ENCODE data around the gene CRBN. TPM values are rescaled to one million over a fixed set of nuclear protein-coding genes. Genes with fewer than 3 reads are reported as not detected.
A peak's percentile ranks its signal among the peaks of the same experiment; 100 is the strongest.

Gene CRBN
- total and polyA plus RNA-seq, 9 of the 15 experiments (the other 6 are each of a cell fraction or from before 2014, with no cell fraction given): 40.8 to 331 (median 57.4) TPM

GRCh38 chr3:3149560-3149959 lies 29.9 kb downstream of the CRBN start:
- Histone ChIP-seq H2AFZ (ENCODE audit: low read depth, low read length) (no peak overlapping the region), H3K9ac (ENCODE audit: insufficient read depth in 1 of 2, low read depth in 2 of 2, low read length in 2 of 2) (no peak overlapping the region), H3K4me3 (no peak overlapping the region), H3K36me3 (ENCODE audit: control insufficient read depth, insufficient read depth, low read length) (peaks cover 95% of the 10 kb centered on the region), H4K20me1 (replicated peaks; ENCODE audit: control insufficient read depth, insufficient read depth, low read length) (no peaks in the 10 kb centered on the region), H3K79me2 (ENCODE audit: control insufficient read depth, insufficient read depth, low read length) (no peaks in the 10 kb centered on the region), H3K27ac (ENCODE audit: extremely low read depth, low read depth, low read length) (no peak overlapping the region), H3K9me1 (ENCODE audit: control insufficient read depth, insufficient read depth, low read length) (no peaks in the 10 kb centered on the region), H3K4me2 (ENCODE audit: insufficient read depth, low read length) (no peak overlapping the region), H3K4me1 (replicated peaks in 1 of 2; ENCODE audit: control insufficient read depth in 2 of 2, insufficient read depth in 2 of 2, low read length in 2 of 2) (no peaks in the 10 kb centered on the region), H3K27me3 (ENCODE audit: control insufficient read depth in 2 of 2, insufficient read depth in 2 of 2, low read length in 2 of 2) (no peaks in the 10 kb centered on the region), H3K9me3 (replicated peaks; ENCODE audit: control insufficient read depth, insufficient read depth, low read depth, low read length) (no peaks in the 10 kb centered on the region)
- no peak for DNase-seq (ENCODE audit: extremely low read depth in 1 of 4, low spot score in 3 of 4)
- no TSS peak for BruUV-seq (replicated peaks)
- intact Hi-C loops (cut with micrococcal nuclease): no loop called here
- CTCF ChIA-PET (ENCODE audit: low intra/inter-chr PET ratio): no interaction called here
- no peak for FAIRE-seq
- in situ Hi-C loops (cut with MboI): no loop called here
- POLR2A ChIA-PET: no interaction called here
- ATAC-seq: no peak
- TF ChIP-seq, protein P1, sequence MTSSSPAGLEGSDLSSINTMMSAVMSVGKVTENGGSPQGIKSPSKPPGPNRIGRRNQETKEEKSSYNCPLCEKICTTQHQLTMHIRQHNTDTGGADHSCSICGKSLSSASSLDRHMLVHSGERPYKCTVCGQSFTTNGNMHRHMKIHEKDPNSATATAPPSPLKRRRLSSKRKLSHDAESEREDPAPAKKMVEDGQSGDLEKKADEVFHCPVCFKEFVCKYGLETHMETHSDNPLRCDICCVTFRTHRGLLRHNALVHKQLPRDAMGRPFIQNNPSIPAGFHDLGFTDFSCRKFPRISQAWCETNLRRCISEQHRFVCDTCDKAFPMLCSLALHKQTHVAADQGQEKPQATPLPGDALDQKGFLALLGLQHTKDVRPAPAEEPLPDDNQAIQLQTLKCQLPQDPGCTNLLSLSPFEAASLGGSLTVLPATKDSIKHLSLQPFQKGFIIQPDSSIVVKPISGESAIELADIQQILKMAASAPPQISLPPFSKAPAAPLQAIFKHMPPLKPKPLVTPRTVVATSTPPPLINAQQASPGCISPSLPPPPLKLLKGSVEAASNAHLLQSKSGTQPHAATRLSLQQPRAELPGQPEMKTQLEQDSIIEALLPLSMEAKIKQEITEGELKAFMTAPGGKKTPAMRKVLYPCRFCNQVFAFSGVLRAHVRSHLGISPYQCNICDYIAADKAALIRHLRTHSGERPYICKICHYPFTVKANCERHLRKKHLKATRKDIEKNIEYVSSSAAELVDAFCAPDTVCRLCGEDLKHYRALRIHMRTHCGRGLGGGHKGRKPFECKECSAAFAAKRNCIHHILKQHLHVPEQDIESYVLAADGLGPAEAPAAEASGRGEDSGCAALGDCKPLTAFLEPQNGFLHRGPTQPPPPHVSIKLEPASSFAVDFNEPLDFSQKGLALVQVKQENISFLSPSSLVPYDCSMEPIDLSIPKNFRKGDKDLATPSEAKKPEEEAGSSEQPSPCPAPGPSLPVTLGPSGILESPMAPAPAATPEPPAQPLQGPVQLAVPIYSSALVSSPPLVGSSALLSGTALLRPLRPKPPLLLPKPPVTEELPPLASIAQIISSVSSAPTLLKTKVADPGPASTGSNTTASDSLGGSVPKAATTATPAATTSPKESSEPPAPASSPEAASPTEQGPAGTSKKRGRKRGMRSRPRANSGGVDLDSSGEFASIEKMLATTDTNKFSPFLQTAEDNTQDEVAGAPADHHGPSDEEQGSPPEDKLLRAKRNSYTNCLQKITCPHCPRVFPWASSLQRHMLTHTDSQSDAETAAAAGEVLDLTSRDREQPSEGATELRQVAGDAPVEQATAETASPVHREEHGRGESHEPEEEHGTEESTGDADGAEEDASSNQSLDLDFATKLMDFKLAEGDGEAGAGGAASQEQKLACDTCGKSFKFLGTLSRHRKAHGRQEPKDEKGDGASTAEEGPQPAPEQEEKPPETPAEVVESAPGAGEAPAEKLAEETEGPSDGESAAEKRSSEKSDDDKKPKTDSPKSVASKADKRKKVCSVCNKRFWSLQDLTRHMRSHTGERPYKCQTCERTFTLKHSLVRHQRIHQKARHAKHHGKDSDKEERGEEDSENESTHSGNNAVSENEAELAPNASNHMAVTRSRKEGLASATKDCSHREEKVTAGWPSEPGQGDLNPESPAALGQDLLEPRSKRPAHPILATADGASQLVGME (CRISPR knock-in tag; IDR thresholded peaks at IDR 0.05): no peak
- TF ChIP-seq JUND (IDR thresholded peaks at IDR 0.05; ENCODE audit: borderline replicate concordance, low read depth, low read length) (no peak), JUND (tag; IDR thresholded peaks at IDR 0.05; ENCODE audit: borderline replicate concordance, low read depth, low read length) (no peak), ZNF121 (CRISPR knock-in tag; conservative IDR thresholded peaks at IDR 0.05) (no peak), CHD4 (IDR thresholded peaks at IDR 0.05; ENCODE audit: insufficient read depth, insufficient replicate concordance, low read depth, low read length, poor library complexity, severe bottlenecking) (no peak), IRF2 (CRISPR knock-in tag; IDR thresholded peaks at IDR 0.05) (no peak), POLR2A (conservative IDR thresholded peaks at IDR 0.05) (peak; percentile 33; the same call in 1 of the 2 replicates), NFIX (CRISPR knock-in tag; IDR thresholded peaks at IDR 0.05; ENCODE audit: low read depth) (no peak), MCM7 (IDR thresholded peaks at IDR 0.05) (no peak)
- TF ChIP-seq, protein P2, sequence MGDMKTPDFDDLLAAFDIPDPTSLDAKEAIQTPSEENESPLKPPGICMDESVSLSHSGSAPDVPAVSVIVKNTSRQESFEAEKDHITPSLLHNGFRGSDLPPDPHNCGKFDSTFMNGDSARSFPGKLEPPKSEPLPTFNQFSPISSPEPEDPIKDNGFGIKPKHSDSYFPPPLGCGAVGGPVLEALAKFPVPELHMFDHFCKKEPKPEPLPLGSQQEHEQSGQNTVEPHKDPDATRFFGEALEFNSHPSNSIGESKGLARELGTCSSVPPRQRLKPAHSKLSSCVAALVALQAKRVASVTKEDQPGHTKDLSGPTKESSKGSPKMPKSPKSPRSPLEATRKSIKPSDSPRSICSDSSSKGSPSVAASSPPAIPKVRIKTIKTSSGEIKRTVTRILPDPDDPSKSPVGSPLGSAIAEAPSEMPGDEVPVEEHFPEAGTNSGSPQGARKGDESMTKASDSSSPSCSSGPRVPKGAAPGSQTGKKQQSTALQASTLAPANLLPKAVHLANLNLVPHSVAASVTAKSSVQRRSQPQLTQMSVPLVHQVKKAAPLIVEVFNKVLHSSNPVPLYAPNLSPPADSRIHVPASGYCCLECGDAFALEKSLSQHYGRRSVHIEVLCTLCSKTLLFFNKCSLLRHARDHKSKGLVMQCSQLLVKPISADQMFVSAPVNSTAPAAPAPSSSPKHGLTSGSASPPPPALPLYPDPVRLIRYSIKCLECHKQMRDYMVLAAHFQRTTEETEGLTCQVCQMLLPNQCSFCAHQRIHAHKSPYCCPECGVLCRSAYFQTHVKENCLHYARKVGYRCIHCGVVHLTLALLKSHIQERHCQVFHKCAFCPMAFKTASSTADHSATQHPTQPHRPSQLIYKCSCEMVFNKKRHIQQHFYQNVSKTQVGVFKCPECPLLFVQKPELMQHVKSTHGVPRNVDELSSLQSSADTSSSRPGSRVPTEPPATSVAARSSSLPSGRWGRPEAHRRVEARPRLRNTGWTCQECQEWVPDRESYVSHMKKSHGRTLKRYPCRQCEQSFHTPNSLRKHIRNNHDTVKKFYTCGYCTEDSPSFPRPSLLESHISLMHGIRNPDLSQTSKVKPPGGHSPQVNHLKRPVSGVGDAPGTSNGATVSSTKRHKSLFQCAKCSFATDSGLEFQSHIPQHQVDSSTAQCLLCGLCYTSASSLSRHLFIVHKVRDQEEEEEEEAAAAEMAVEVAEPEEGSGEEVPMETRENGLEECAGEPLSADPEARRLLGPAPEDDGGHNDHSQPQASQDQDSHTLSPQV (IDR thresholded peaks at IDR 0.05): no peak
- 88% methylated on average over 1 of the region's 1 CpG for WGBS (ENCODE audit: insufficient coverage, low coverage, missing lambda C conversion rate)

Measured in K562 (cell line).